Cerebellar nuclear complex (tissue), 1 donor: ENCODE results near the gene SART3.
A peak's percentile ranks its signal among the peaks of the same experiment; 100 is the strongest.
"Not testable (repeated sequence)": the region's sequence is repeated elsewhere in the genome, so short reads cannot be mapped to it uniquely, and the experiment has no call there.

Experiments used
- DNase-seq, 2 experiments: peaks; one replicate each; lab custom pipeline; 2025; lab: John Stamatoyannopoulos, UW

Gene SART3

GRCh38 chr12:108485371-108485770 is 75.6 kb downstream of the SART3 start:
- not testable (repeated sequence) for DNase-seq

- no peak for DNase-seq
These were observed 76.1 kb downstream of the SART3 start for GRCh38 chr12:108484845-108485244.

GRCh38 chr12:108484431-108484830 is 76.5 kb downstream of the SART3 start:
- DNase-seq, result no peak

GRCh38 chr12:108483213-108484059 is 77.5 kb downstream of the SART3 start:
- DNase-seq, result peak in 1 of 2 experiments; percentile 41

- no peak for DNase-seq
These were observed 78.2 kb downstream of the SART3 start for GRCh38 chr12:108482717-108483212.

GRCh38 chr12:108479364-108480070 is 81.5 kb downstream of the SART3 start:
- DNase-seq, result no peak

- DNase-seq, result no peak
These were observed 82.3 kb downstream of the SART3 start for GRCh38 chr12:108478611-108479206.

GRCh38 chr12:108477881-108478259 is 83.1 kb downstream of the SART3 start:
- no peak for DNase-seq

- no peak for DNase-seq
These were observed 83.7 kb downstream of the SART3 start for GRCh38 chr12:108477055-108477880.

- DNase-seq, result no peak
These were observed 85.6 kb downstream of the SART3 start for GRCh38 chr12:108475396-108475795.

GRCh38 chr12:108473400-108474055 is 87.4 kb downstream of the SART3 start:
- DNase-seq, result no peak
